Endodermal cell (in vitro differentiated cells): ENCODE results near the gene SF3B5. TPM values are rescaled to one million over a fixed set of nuclear protein-coding genes. Genes with fewer than 3 reads are reported as not detected.

ENCODE experiments used
- DNase-seq: peaks from one replicate; pipeline ENCODE4 v3.0.0-alpha.2; 2017
- H3K27ac ChIP-seq: 2 replicates; pipeline ENCODE4 v1.5.1; 2013; ENCODE audit warnings: mild to moderate bottlenecking, low read depth, low read length, moderate library complexity
- H3K27me3 ChIP-seq: 2 replicates; pipeline ENCODE4 v1.6.1; 2013; ENCODE audit warnings: mild to moderate bottlenecking, low read length, moderate library complexity; ENCODE audit not compliant: insufficient read depth, control insufficient read depth, poor library complexity, severe bottlenecking
- H3K36me3 ChIP-seq: 2 replicates; pipeline ENCODE4 v1.7.0; 2013; ENCODE audit warnings: mild to moderate bottlenecking, low read length, moderate library complexity; ENCODE audit not compliant: control insufficient read depth, insufficient read depth
- H3K4me1 ChIP-seq: one replicate; pipeline ENCODE4 v1.7.0; 2013; ENCODE audit warnings: low read length; ENCODE audit not compliant: control insufficient read depth, insufficient read depth
- H3K4me3 ChIP-seq: 2 replicates; pipeline ENCODE4 v1.5.1; 2013; ENCODE audit warnings: mild to moderate bottlenecking, low read length, moderate library complexity
- H3K9ac ChIP-seq: 2 replicates; pipeline ENCODE4 v1.6.1; 2013; ENCODE audit warnings: mild to moderate bottlenecking, low read length, moderate library complexity; ENCODE audit not compliant: poor library complexity, severe bottlenecking; ENCODE audit errors: extremely low read depth
- H3K9me3 ChIP-seq: 2 replicates; pipeline ENCODE4 v1.6.1; 2013; ENCODE audit warnings: mild to moderate bottlenecking, low read length, moderate library complexity; ENCODE audit not compliant: control insufficient read depth
- H3K27ac Mint-ChIP-seq: 2 replicates; pipeline ENCODE4 v1.8.0; 2020; ENCODE audit warnings: mixed read lengths
- H3K27me3 Mint-ChIP-seq: 2 replicates; pipeline ENCODE4 v1.8.0; 2021; ENCODE audit warnings: mild to moderate bottlenecking, mixed read lengths; ENCODE audit not compliant: insufficient read depth
- H3K36me3 Mint-ChIP-seq: 2 replicates; pipeline ENCODE4 v1.8.0; 2020; ENCODE audit warnings: low read depth, mixed read lengths
- H3K4me1 Mint-ChIP-seq: 2 replicates; pipeline ENCODE4 v1.8.0; 2020; ENCODE audit warnings: mixed read lengths
- H3K4me3 Mint-ChIP-seq: 2 replicates; pipeline ENCODE4 v1.8.0; 2020; ENCODE audit warnings: mild to moderate bottlenecking, moderate library complexity, mixed read lengths
- H3K9me3 Mint-ChIP-seq: 2 replicates; pipeline ENCODE4 v1.8.0; 2020; ENCODE audit warnings: mild to moderate bottlenecking, mixed read lengths
- WGBS, 2 experiments: methylation state at CpG; one replicate each; pipeline versions ENCODE4 v1.1.5 to v1.1.7; 2013; ENCODE audit warnings: missing lambda C conversion rate in 2 of 2, mixed read lengths in 1 of 2; ENCODE audit not compliant: insufficient coverage in 1 of 2, insufficient read length in 1 of 2; 5-methylcytosine and 5-hydroxymethylcytosine counted together
- total RNA-seq, 2 donors: library from RNA; stranded (reverse); fragmentation: NEBNext Ultra II Directional in 1 of 2; extraction: Animal tissue kit (Norgen Biotek cat#: 25700) in 1 of 2; gene quantifications; 2 replicates in 1 of 2; 3 replicates in 1 of 2; pipeline ENCODE4 v1.2.1, GENCODE V29; 2021
- TF ChIP-seq, protein P1 (sequence below): fragments of 200-600 bp; sonication (generic); conservative IDR thresholded peaks from 2 replicates; pipeline ENCODE4 v1.5.0; 2021; ENCODE audit warnings: antibody characterized with exemption, mild to moderate bottlenecking

SF3B5 gene
- total RNA-seq, 2 donors from 2014 or later, result 124 to 138 TPM

DNA sequence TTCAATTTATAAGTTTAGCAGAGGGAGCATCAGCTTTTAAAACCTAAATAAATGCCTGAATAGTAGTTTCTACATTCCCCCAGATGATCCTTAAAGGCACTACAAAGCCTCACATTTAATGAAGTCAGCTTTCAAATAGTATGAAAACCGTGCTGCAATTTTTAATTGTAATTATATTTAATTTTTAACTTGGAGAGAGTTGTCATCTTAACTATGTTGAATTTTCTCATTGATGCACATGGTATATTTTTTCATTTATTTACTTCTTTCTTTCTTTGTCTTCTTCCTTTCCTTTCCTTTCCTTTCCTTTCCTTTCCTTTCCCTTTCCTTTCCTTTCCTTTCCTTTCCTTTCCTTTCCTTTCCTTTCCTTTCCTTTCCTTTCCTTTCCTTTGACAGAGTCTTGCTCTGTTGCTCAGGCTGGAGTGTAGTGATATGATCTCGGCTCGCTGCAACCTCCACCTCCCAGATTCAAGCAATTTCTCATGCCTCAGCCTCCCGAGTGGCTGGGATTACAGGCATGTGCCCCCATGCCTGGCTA is 7.7 kb upstream of the SF3B5 start:
- peaks cover 15% of the 10 kb centered on the region for H3K27me3 Mint-ChIP-seq
- no peaks in the 10 kb centered on the region for H3K4me1 Mint-ChIP-seq
- no peaks in the 10 kb centered on the region for H3K36me3 Mint-ChIP-seq
- no peak overlapping the region for H3K27ac Mint-ChIP-seq
- H3K9me3 ChIP-seq, result no peaks in the 10 kb centered on the region
- H3K9me3 Mint-ChIP-seq, result no peaks in the 10 kb centered on the region
- H3K4me1 ChIP-seq, result no peaks in the 10 kb centered on the region
- no peak overlapping the region for H3K9ac ChIP-seq
- no peaks in the 10 kb centered on the region for H3K36me3 ChIP-seq
- no peak overlapping the region for H3K4me3 Mint-ChIP-seq
- no peak for DNase-seq
- no peak overlapping the region for H3K27ac ChIP-seq
- no peak overlapping the region for H3K4me3 ChIP-seq
- 91% methylated on average over 4 of the region's 4 CpGs; no CpG with 5 or more reads in 1 of the 2 experiments for WGBS, 2 experiments
- TF ChIP-seq, protein P1, sequence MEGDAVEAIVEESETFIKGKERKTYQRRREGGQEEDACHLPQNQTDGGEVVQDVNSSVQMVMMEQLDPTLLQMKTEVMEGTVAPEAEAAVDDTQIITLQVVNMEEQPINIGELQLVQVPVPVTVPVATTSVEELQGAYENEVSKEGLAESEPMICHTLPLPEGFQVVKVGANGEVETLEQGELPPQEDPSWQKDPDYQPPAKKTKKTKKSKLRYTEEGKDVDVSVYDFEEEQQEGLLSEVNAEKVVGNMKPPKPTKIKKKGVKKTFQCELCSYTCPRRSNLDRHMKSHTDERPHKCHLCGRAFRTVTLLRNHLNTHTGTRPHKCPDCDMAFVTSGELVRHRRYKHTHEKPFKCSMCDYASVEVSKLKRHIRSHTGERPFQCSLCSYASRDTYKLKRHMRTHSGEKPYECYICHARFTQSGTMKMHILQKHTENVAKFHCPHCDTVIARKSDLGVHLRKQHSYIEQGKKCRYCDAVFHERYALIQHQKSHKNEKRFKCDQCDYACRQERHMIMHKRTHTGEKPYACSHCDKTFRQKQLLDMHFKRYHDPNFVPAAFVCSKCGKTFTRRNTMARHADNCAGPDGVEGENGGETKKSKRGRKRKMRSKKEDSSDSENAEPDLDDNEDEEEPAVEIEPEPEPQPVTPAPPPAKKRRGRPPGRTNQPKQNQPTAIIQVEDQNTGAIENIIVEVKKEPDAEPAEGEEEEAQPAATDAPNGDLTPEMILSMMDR, result no peak
- peaks cover 14% of the 10 kb centered on the region for H3K27me3 ChIP-seq

- TF ChIP-seq, protein P1, result no peak
- WGBS, 2 experiments, result 90 to 92% methylated on average over 3 of the region's 3 CpGs
- Histone ChIP-seq H3K4me1 (no peaks in the 10 kb centered on the region), H3K9ac (no peak overlapping the region), H3K36me3 (no peaks in the 10 kb centered on the region), H3K27ac (no peak overlapping the region), H3K4me3 (no peak overlapping the region), H3K9me3 (no peaks in the 10 kb centered on the region), H3K27me3 (peaks cover 17% of the 10 kb centered on the region)
- no peak for DNase-seq
- Mint-ChIP-seq H3K36me3 (peaks cover 3% of the 10 kb centered on the region), H3K4me1 (peaks cover 6% of the 10 kb centered on the region), H3K9me3 (no peaks in the 10 kb centered on the region), H3K27ac (no peak overlapping the region), H3K27me3 (peaks cover 15% of the 10 kb centered on the region), H3K4me3 (no peak overlapping the region)
These were observed 3.6 kb upstream of the SF3B5 start for GRCh38 chr6:144098993-144099392.

DNA sequence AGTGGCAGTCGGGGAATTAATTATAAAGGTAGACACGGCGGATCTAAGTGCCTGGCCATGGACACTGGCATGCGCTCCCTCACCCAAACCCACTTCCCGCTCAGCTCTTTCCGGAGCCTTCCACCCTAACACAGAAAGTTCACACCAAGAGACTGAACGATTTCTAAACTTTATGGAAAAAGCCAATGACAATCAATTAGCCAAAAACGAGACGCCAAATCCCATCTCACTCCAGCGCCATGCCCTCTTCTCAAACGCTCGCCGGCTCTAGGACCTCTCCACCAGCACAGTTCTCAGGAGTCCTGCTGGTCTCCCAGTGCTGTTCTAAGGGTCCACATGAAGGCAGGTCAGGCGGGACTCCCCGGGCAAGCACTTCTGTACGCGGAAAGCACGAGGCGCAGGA is 641 bp downstream of the SF3B5 start:
- no peaks in the 10 kb centered on the region for H3K4me1 ChIP-seq
- peak overlapping the region; percentile 94 for H3K9ac ChIP-seq
- no peak for DNase-seq
- H3K4me3 Mint-ChIP-seq, result peak overlapping the region; percentile 88
- TF ChIP-seq, protein P1, result no peak
- H3K9me3 ChIP-seq, result no peaks in the 10 kb centered on the region
- H3K27ac ChIP-seq, result peak overlapping the region; percentile 80
- peaks cover 17% of the 10 kb centered on the region for H3K27me3 ChIP-seq
- H3K27ac Mint-ChIP-seq, result peak overlapping the region; percentile 99
- 2 to 5% methylated on average over 13 to 19 of the region's 19 CpGs for WGBS, 2 experiments
- no peaks in the 10 kb centered on the region for H3K9me3 Mint-ChIP-seq
- peaks cover 9% of the 10 kb centered on the region for H3K27me3 Mint-ChIP-seq
- peak overlapping the region; percentile 98 for H3K4me3 ChIP-seq
- H3K4me1 Mint-ChIP-seq, result peaks cover 7% of the 10 kb centered on the region
- peaks cover 12% of the 10 kb centered on the region for H3K36me3 ChIP-seq
- peaks cover 4% of the 10 kb centered on the region for H3K36me3 Mint-ChIP-seq
